Osteoblast (primary cell): ENCODE measurements around the gene OTOP3. TPM values are rescaled to one million over a fixed set of nuclear protein-coding genes. Genes with fewer than 3 reads are reported as not detected.
"Not testable (repeated sequence)": the region's sequence is repeated elsewhere in the genome, so short reads cannot be mapped to it uniquely, and the experiment has no call there.

Experiments used
- DNase-seq: peaks from one replicate; pipeline ENCODE4 v3.0.0; 2011; ENCODE audit warnings: low spot score, mixed read lengths; ENCODE audit not compliant: insufficient read length; ENCODE audit errors: missing footprints
- H2AFZ ChIP-seq: 2 replicates; pipeline ENCODE4 v1.6.0; 2011; ENCODE audit warnings: mild to moderate bottlenecking, low read length
- H3K27ac ChIP-seq: 2 replicates; pipeline ENCODE4 v1.5.1; 2011; ENCODE audit warnings: mild to moderate bottlenecking, low read depth, low read length, moderate library complexity
- H3K27me3 ChIP-seq: 2 replicates; pipeline ENCODE4 v1.6.0; 2012; ENCODE audit warnings: mild to moderate bottlenecking, control low read depth, inconsistent platforms, low read length, moderate library complexity; ENCODE audit not compliant: insufficient read depth
- H3K36me3 ChIP-seq: 2 replicates; pipeline ENCODE4 v1.5.1; 2011; ENCODE audit warnings: mild to moderate bottlenecking, low read length, control low read depth, moderate library complexity; ENCODE audit not compliant: insufficient read depth
- H3K4me1 ChIP-seq: 2 replicates; pipeline ENCODE4 v1.5.1; 2011; ENCODE audit warnings: mild to moderate bottlenecking, low read length, control low read depth, moderate library complexity; ENCODE audit not compliant: insufficient read depth
- H3K4me2 ChIP-seq: 2 replicates; pipeline ENCODE4 v1.6.0; 2011; ENCODE audit warnings: mild to moderate bottlenecking, low read length; ENCODE audit not compliant: insufficient read depth
- H3K4me3 ChIP-seq: fragments of 200-600 bp; sonication (generic); 3 replicates; pipeline ENCODE4 v1.5.1; 2012; ENCODE audit warnings: mild to moderate bottlenecking, low read length, inconsistent platforms; ENCODE audit not compliant: insufficient read depth
- H3K79me2 ChIP-seq: 2 replicates; pipeline ENCODE4 v1.6.0; 2012; ENCODE audit warnings: mild to moderate bottlenecking, low read length, control low read depth, inconsistent platforms; ENCODE audit not compliant: insufficient read depth
- H3K9me3 ChIP-seq: 2 replicates; pipeline ENCODE4 v1.5.1; 2011; ENCODE audit warnings: low read depth, low read length, control low read depth
- H4K20me1 ChIP-seq: 2 replicates; pipeline ENCODE4 v1.6.0; 2012; ENCODE audit warnings: mild to moderate bottlenecking, low read length, control low read depth; ENCODE audit not compliant: insufficient read depth
- total RNA-seq: library from RNA; depleted of rRNA; stranded (reverse); fragments of >200 nt; gene quantifications from 2 replicates; pipeline ENCODE4 v1.2.3, GENCODE V29; 2012
- TF ChIP-seq, protein P1 (sequence below): IDR thresholded peaks from 2 replicates; pipeline ENCODE4 v1.5.1; 2011; ENCODE audit warnings: mild to moderate bottlenecking, low read depth, low read length, moderate library complexity; ENCODE audit errors: extremely low read depth

OTOP3 gene
- total RNA-seq, 1 donor: not detected

DNA sequence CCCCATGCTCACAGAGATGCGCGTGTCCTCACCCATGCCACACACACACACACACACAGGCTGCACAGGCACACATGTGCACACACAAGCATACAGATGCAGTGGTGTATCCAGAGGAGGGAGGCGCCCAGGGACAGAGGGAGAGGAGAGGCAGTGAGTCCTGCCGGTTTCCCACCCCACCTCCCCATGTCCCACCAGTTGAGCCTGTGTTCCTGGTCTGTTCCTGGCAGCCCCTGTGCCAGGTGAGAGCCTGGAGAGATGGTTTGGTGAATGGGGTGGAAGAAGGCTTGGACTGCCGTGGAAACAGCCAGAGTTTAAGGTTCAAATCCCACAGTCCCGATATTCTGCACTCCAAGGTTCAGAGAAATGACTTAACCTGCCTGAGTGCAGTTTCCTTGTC, 32.0 kb upstream of the OTOP3 start:
- Histone ChIP-seq H4K20me1 (no peaks in the 10 kb centered on the region), H3K4me2 (no peak overlapping the region), H3K4me3 (no peak overlapping the region), H3K27me3 (peaks cover 8% of the 10 kb centered on the region), H3K4me1 (no peaks in the 10 kb centered on the region), H3K27ac (no peak overlapping the region), H2AFZ (no peak overlapping the region), H3K9me3 (no peaks in the 10 kb centered on the region), H3K79me2 (no peaks in the 10 kb centered on the region), H3K36me3 (no peaks in the 10 kb centered on the region)
- DNase-seq: peak; percentile 65
- TF ChIP-seq, protein P1, sequence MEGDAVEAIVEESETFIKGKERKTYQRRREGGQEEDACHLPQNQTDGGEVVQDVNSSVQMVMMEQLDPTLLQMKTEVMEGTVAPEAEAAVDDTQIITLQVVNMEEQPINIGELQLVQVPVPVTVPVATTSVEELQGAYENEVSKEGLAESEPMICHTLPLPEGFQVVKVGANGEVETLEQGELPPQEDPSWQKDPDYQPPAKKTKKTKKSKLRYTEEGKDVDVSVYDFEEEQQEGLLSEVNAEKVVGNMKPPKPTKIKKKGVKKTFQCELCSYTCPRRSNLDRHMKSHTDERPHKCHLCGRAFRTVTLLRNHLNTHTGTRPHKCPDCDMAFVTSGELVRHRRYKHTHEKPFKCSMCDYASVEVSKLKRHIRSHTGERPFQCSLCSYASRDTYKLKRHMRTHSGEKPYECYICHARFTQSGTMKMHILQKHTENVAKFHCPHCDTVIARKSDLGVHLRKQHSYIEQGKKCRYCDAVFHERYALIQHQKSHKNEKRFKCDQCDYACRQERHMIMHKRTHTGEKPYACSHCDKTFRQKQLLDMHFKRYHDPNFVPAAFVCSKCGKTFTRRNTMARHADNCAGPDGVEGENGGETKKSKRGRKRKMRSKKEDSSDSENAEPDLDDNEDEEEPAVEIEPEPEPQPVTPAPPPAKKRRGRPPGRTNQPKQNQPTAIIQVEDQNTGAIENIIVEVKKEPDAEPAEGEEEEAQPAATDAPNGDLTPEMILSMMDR: no peak

- Histone ChIP-seq H3K79me2 (no peaks in the 10 kb centered on the region), H3K27me3 (peaks cover 5% of the 10 kb centered on the region), H3K4me1 (no peaks in the 10 kb centered on the region), H2AFZ (no peak overlapping the region), H3K9me3 (no peaks in the 10 kb centered on the region), H3K36me3 (no peaks in the 10 kb centered on the region), H3K4me3 (no peak overlapping the region), H3K4me2 (no peak overlapping the region), H4K20me1 (no peaks in the 10 kb centered on the region), H3K27ac (no peak overlapping the region)
- TF ChIP-seq, protein P1: no peak
- DNase-seq: peak; percentile 62
These were observed 30.9 kb upstream of the OTOP3 start for GRCh38 chr17:74904687-74905409.

GRCh38 chr17:74906214-74906793, 29.4 kb upstream of the OTOP3 start:
- not testable (repeated sequence) for H3K79me2 ChIP-seq, H3K4me3 ChIP-seq, H3K4me2 ChIP-seq, H2AFZ ChIP-seq, H3K36me3 ChIP-seq, DNase-seq, H3K27ac ChIP-seq, H4K20me1 ChIP-seq, H3K27me3 ChIP-seq, H3K9me3 ChIP-seq, H3K4me1 ChIP-seq

- Histone ChIP-seq H3K4me1 (no peaks in the 10 kb centered on the region), H3K36me3 (no peaks in the 10 kb centered on the region), H3K4me3 (no peak overlapping the region), H2AFZ (no peak overlapping the region), H3K9me3 (no peaks in the 10 kb centered on the region), H3K27me3 (peaks cover 5% of the 10 kb centered on the region), H3K4me2 (no peak overlapping the region), H3K79me2 (no peaks in the 10 kb centered on the region), H4K20me1 (no peaks in the 10 kb centered on the region), H3K27ac (no peak overlapping the region)
- DNase-seq: no peak
- TF ChIP-seq, protein P1: no peak
These were observed 28.7 kb upstream of the OTOP3 start for GRCh38 chr17:74907012-74907411.

DNA sequence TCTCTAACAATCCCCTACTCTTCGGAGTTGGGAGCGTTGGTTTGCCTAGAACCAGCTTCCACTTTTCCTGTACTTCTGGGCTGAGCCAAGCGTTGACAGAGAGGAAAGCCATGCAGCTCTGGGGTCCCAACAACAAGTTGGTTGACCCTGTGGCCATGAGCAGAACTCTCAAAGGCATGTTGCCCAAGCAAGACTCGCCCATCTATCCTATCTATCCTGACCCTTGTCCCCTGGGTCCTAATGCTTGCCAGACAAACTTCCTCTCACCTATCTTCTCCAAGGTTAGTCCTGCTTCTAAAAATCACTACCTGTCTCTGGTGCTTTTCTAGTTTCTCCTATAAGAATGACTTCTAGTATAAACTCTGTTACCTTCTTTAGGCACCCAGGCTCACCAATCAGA, 26.6 kb upstream of the OTOP3 start:
- not testable (repeated sequence) for H3K79me2 ChIP-seq, DNase-seq, H3K9me3 ChIP-seq, H4K20me1 ChIP-seq, H3K4me3 ChIP-seq, H3K27me3 ChIP-seq, H3K27ac ChIP-seq, H3K4me2 ChIP-seq, H2AFZ ChIP-seq, H3K4me1 ChIP-seq, H3K36me3 ChIP-seq

DNA sequence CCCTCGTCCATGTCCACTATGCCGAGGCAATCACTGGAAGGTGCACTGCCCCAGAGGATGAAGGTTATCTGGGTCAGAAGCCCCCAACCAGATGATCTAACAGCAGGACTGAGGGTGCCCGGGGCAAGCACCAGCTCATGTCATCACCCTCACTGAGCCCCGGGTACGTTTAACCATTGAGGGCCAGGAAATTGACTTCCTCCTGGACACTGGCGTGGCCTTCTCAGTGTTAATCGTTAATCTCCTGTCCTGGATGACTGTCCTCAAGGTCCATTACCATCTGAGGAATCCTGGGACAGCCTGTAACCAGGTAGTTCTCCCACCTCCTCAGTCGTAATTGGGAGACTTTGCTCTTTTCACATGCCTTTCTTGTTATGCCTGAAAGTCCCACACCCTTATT, 24.3 kb upstream of the OTOP3 start:
- not testable (repeated sequence) for H3K4me2 ChIP-seq, H2AFZ ChIP-seq, H3K36me3 ChIP-seq, DNase-seq, H3K9me3 ChIP-seq, H3K27me3 ChIP-seq, H3K4me3 ChIP-seq, H3K4me1 ChIP-seq, H3K27ac ChIP-seq, H4K20me1 ChIP-seq, H3K79me2 ChIP-seq
